K562 (cell line): Measurements from ENCODE around the gene IPO7. TPM values are rescaled to one million over a fixed set of nuclear protein-coding genes. Genes with fewer than 3 reads are reported as not detected.

ENCODE experiments used
- CAMTA2 ChIP-seq: fragments of 250-450 bp; sonication (Bioruptor Pico); conservative IDR thresholded peaks from 2 replicates; pipeline ENCODE4 v1.5.1; 2022
- CBX2 ChIP-seq: fragments of 200-600 bp; sonication (generic); IDR thresholded peaks from one replicate; pipeline ENCODE4 v1.6.1; 2012; ENCODE audit warnings: mild to moderate bottlenecking, low read length, inconsistent platforms; ENCODE audit not compliant: insufficient read depth, poor library complexity, severe bottlenecking
- ELF1 ChIP-seq: fragments of 200-800 bp; sonication (Bioruptor generic); IDR thresholded peaks from 2 replicates; pipeline ENCODE4 v1.6.1; 2016; ENCODE audit warnings: missing genetic modification characterization, missing compliant biosample characterization
- HDAC1 ChIP-seq, 2 experiments: fragments of 450-650 bp; IDR thresholded peaks; 2 replicates each; pipeline ENCODE4 v1.6.1; 2016 to 2017; ENCODE audit warnings: inconsistent platforms in 1 of 2, mild to moderate bottlenecking in 1 of 2, moderate library complexity in 1 of 2
- ILF3 ChIP-seq: fragments of 450-650 bp; IDR thresholded peaks from 2 replicates; pipeline ENCODE4 v1.6.1; 2018; ENCODE audit warnings: antibody characterized with exemption, mild to moderate bottlenecking, moderate library complexity, borderline replicate concordance
- MAFG ChIP-seq: fragments of 450-650 bp; conservative IDR thresholded peaks from 2 replicates; pipeline ENCODE4 v1.6.1; 2016; ENCODE audit warnings: missing genetic modification characterization, missing compliant biosample characterization
- NEUROD1 ChIP-seq: fragments of 150-350 bp; IDR thresholded peaks from 2 replicates; pipeline ENCODE4 v1.6.1; 2014; ENCODE audit warnings: borderline replicate concordance, low read length, low read depth; ENCODE audit not compliant: partially characterized antibody
- NR1H2 ChIP-seq: sonication (generic); formaldehyde crosslinking; IDR thresholded peaks from 2 replicates; pipeline ENCODE4 v1.4.0; 2020; ENCODE audit warnings: mild to moderate bottlenecking, missing genetic modification reagents
- PHF20 ChIP-seq: fragments of 450-650 bp; IDR thresholded peaks from 2 replicates; pipeline ENCODE4 v1.6.1; 2018; ENCODE audit not compliant: partially characterized antibody
- PTRF ChIP-seq: fragments of 450-650 bp; IDR thresholded peaks from 2 replicates; pipeline ENCODE4 v1.6.1; 2016; ENCODE audit warnings: mild to moderate bottlenecking, missing genetic modification characterization, missing compliant biosample characterization
- RAD21 ChIP-seq, 2 experiments: fragments of 250-450 bp in 1 of 2; fragments of 450-650 bp in 1 of 2; sonication (Bioruptor Pico) in 1 of 2; formaldehyde crosslinking in 1 of 2; IDR thresholded peaks in 1 of 2; conservative IDR thresholded peaks in 1 of 2; 2 replicates each; pipeline versions ENCODE4 v1.4.0 to v1.8.0; 2020 to 2022; ENCODE audit warnings: mild to moderate bottlenecking in 2 of 2, moderate library complexity in 1 of 2
- RHOXF2B ChIP-seq: fragments of 250-450 bp; sonication (Bioruptor Pico); conservative IDR thresholded peaks from 2 replicates; pipeline ENCODE4 v1.5.1; 2021
- THRAP3 ChIP-seq: fragments of 450-650 bp; IDR thresholded peaks from 2 replicates; pipeline ENCODE4 v1.6.1; 2016; ENCODE audit warnings: mild to moderate bottlenecking, inconsistent platforms, borderline replicate concordance
- WHSC1 ChIP-seq: IDR thresholded peaks from one replicate; pipeline ENCODE4 v1.6.1; 2012; ENCODE audit warnings: low read length, control low read depth, inconsistent platforms
- ZNF224 ChIP-seq: sonication (generic); formaldehyde crosslinking; IDR thresholded peaks from 2 replicates; pipeline ENCODE4 v1.8.0; 2022; ENCODE audit warnings: mild to moderate bottlenecking, missing genetic modification reagents
- ZNF324 ChIP-seq: fragments of 250-450 bp; sonication (Bioruptor Pico); IDR thresholded peaks from 2 replicates; pipeline ENCODE4 v1.4.0; 2020; ENCODE audit warnings: mild to moderate bottlenecking
- ZNF584 ChIP-seq: fragments of 200-800 bp; sonication (Bioruptor generic); IDR thresholded peaks from 2 replicates; pipeline ENCODE4 v1.6.1; 2016; ENCODE audit warnings: low read depth, mild to moderate bottlenecking, missing genetic modification characterization, missing compliant biosample characterization
- ZNF79 ChIP-seq: fragments of 250-450 bp; sonication (Bioruptor Pico); IDR thresholded peaks from 2 replicates; pipeline ENCODE4 v1.4.0; 2020; ENCODE audit warnings: low read depth, mild to moderate bottlenecking, moderate library complexity
- polyA plus RNA-seq, 8 experiments: library from polyadenylated mRNA; depleted of rRNA in 4 of 8; stranded (reverse) in 5 of 8; unstranded in 3 of 8; fragments of >200 nt; fragmentation: Nextera tagmentation in 2 of 8; fragmentation: Illumina TruSeq in 1 of 8; extraction: Ambion mirVana in 2 of 8; extraction: Trizol in 1 of 8; gene quantifications; 2 replicates each; pipeline versions ENCODE4 v1.2.1 to v1.2.3, GENCODE V29; 2011 to 2014; ENCODE audit warnings: inconsistent platforms in 1 of 8, missing spikeins in 1 of 8
- total RNA-seq, 7 experiments: library from RNA; depleted of rRNA in 6 of 7; stranded (reverse); fragments of >200 nt in 6 of 7; fragmentation: Illumina TruSeq in 2 of 7; extraction: Trizol in 2 of 7; gene quantifications; 2 replicates each; pipeline versions ENCODE4 v1.2.1 to v1.2.3, GENCODE V29; 2011 to 2021; ENCODE audit warnings: low replicate concordance in 1 of 7
- TF ChIP-seq, protein P1 (sequence below), 2 experiments: fragments of 200-800 bp in 1 of 2; sonication (Bioruptor generic) in 1 of 2; sonication (generic) in 1 of 2; formaldehyde crosslinking in 1 of 2; IDR thresholded peaks in 1 of 2; conservative IDR thresholded peaks in 1 of 2; 2 replicates each; pipeline versions ENCODE4 v1.5.0 to v1.6.1; 2016 to 2020; ENCODE audit warnings: missing compliant biosample characterization in 1 of 2, missing genetic modification characterization in 1 of 2, missing genetic modification reagents in 1 of 2
- TF ChIP-seq, protein P2 (sequence below): fragments of 250-450 bp; sonication (Bioruptor Pico); IDR thresholded peaks from 2 replicates; pipeline ENCODE4 v1.4.0; 2020; ENCODE audit warnings: mild to moderate bottlenecking
- TF ChIP-seq, protein P3 (sequence below): fragments of 450-650 bp; formaldehyde crosslinking; IDR thresholded peaks from 2 replicates; pipeline ENCODE4 v1.4.0; 2020; ENCODE audit warnings: mild to moderate bottlenecking, moderate library complexity

IPO7 gene
- total and polyA plus RNA-seq, 9 of the 15 experiments (the other 6 are each of a cell fraction or from before 2014, with no cell fraction given) = 23.6 to 138 (median 110) TPM

DNA sequence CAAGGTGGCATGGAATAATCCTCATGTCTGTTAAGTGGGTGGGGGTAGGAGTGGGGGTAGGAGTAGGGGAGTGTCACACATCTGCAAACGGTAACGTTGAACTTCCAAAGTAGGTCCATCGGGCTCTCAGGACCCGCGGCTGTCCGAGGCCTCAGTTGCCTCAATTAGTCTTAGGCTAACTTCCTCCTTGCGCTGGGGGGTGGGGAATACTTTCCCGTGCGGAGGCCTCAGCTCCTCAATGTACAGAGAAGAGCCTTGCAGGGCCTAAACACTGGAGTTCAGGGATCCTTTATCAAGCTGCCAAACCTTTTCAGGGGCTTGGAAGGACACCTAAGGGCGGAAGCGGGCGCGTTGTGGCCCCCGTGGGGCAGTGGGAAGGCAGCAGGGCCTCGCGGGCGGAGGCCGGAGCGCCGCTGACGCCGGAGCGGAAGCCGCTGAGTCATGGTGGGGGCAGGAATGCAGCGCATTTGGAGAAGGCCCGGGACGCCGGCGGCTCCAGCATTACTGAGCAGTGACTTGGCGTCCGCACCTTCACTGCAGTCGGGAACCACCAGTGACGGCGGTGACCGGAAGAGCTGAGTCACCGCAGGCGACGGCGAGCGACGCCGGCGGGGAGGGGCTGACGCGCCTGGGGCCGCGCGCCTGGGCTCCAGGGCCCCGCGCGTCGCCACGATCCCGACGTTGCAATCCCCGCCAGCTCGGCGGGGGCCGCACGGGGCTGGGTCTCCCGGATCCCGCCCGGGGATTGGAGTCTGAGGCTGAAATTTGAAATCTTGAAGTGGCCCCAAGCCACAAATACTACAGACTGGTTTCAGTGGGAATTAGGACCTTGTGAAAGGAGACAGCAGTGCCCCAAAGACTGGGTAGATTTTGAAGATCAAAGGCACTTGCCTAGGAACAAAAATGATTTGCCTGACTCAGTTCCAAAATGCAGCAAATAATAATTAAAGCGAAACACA lies 20.2 kb upstream of the IPO7 start (continued):
- TF ChIP-seq, protein P1, sequence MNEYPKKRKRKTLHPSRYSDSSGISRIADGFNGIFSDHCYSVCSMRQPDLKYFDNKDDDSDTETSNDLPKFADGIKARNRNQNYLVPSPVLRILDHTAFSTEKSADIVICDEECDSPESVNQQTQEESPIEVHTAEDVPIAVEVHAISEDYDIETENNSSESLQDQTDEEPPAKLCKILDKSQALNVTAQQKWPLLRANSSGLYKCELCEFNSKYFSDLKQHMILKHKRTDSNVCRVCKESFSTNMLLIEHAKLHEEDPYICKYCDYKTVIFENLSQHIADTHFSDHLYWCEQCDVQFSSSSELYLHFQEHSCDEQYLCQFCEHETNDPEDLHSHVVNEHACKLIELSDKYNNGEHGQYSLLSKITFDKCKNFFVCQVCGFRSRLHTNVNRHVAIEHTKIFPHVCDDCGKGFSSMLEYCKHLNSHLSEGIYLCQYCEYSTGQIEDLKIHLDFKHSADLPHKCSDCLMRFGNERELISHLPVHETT (CRISPR knock-in tag; conservative IDR thresholded peaks at IDR 0.05 in 1 of 2, IDR thresholded peaks at IDR 0.05 in 1 of 2) = peak in 1 of 2 experiments; percentile 96; a peak in 2 of 4 replicates
- no peak for TF ChIP-seq ZNF79 (CRISPR knock-in tag)
- TF ChIP-seq RAD21 (CRISPR knock-in tag; conservative IDR thresholded peaks at IDR 0.05 in 1 of 2, IDR thresholded peaks at IDR 0.05 in 1 of 2) = peak; percentile 28 to 38; a peak in 3 of 4 replicates
- peak; percentile 97 for TF ChIP-seq MAFG (tag)
- peak in 1 of 2 experiments; percentile 69; a peak in 2 of 4 replicates for TF ChIP-seq HDAC1 (IDR thresholded peaks at IDR 0.05)
- peak; percentile 64 for TF ChIP-seq PHF20
- TF ChIP-seq ZNF224 (CRISPR knock-in tag) = no peak
- no peak for TF ChIP-seq THRAP3
- TF ChIP-seq, protein P2, sequence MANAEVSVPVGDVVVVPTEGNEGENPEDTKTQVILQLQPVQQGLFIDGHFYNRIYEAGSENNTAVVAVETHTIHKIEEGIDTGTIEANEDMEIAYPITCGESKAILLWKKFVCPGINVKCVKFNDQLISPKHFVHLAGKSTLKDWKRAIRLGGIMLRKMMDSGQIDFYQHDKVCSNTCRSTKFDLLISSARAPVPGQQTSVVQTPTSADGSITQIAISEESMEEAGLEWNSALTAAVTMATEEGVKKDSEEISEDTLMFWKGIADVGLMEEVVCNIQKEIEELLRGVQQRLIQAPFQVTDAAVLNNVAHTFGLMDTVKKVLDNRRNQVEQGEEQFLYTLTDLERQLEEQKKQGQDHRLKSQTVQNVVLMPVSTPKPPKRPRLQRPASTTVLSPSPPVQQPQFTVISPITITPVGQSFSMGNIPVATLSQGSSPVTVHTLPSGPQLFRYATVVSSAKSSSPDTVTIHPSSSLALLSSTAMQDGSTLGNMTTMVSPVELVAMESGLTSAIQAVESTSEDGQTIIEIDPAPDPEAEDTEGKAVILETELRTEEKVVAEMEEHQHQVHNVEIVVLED (CRISPR knock-in tag) = peak; percentile 94
- TF ChIP-seq CBX2 = no peak
- TF ChIP-seq ELF1 (tag) = peak; percentile 93
- TF ChIP-seq WHSC1 = no peak
- TF ChIP-seq PTRF (tag) = peak; percentile 66
- no peak for TF ChIP-seq ILF3
- TF ChIP-seq CAMTA2 = 0 out of 2 replicates have a peak, but pooled peaks have one; percentile 47
- no peak for TF ChIP-seq ZNF324
- no peak for TF ChIP-seq RHOXF2B (CRISPR knock-in tag)
- peak; percentile 41 for TF ChIP-seq ZNF584 (CRISPR knock-in tag)
- TF ChIP-seq NEUROD1 = peak; percentile 87
- peak; percentile 76; the same call in 1 of the 2 replicates for TF ChIP-seq NR1H2 (CRISPR knock-in tag)
- TF ChIP-seq, protein P3, sequence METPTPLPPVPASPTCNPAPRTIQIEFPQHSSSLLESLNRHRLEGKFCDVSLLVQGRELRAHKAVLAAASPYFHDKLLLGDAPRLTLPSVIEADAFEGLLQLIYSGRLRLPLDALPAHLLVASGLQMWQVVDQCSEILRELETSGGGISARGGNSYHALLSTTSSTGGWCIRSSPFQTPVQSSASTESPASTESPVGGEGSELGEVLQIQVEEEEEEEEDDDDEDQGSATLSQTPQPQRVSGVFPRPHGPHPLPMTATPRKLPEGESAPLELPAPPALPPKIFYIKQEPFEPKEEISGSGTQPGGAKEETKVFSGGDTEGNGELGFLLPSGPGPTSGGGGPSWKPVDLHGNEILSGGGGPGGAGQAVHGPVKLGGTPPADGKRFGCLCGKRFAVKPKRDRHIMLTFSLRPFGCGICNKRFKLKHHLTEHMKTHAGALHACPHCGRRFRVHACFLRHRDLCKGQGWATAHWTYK (CRISPR knock-in tag) = peak; percentile 23; the same call in 1 of the 2 replicates
